Lower leg skin (tissue), 4 donors: ENCODE results near the gene MCRIP2. TPM values are rescaled to one million over a fixed set of nuclear protein-coding genes. Genes with fewer than 3 reads are reported as not detected.
"Not testable (repeated sequence)": the region's sequence is repeated elsewhere in the genome, so short reads cannot be mapped to it uniquely, and the experiment has no call there.

Experiments used
- DNase-seq, 2 donors: peaks; one replicate each; pipeline ENCODE4 v3.0.0-alpha.2; 2019; ENCODE audit warnings: low spot score in 2 of 2
- H3K4me3 ChIP-seq: fragments of 200-600 bp; sonication (generic); 2 replicates; pipeline ENCODE4 v1.5.1; 2017; ENCODE audit warnings: mild to moderate bottlenecking, low read depth; ENCODE audit not compliant: poor library complexity, severe bottlenecking
- CTCF ChIP-seq, 3 donors: fragments of 450-650 bp; IDR thresholded peaks; one replicate each; pipeline ENCODE4 v1.5.1; 2016; ENCODE audit warnings: antibody characterized with exemption in 3 of 3, mild to moderate bottlenecking in 3 of 3, moderate library complexity in 2 of 3
- POLR2A ChIP-seq, 2 donors: fragments of 450-650 bp; IDR thresholded peaks; one replicate each; pipeline ENCODE4 v1.6.1; 2016 to 2017; ENCODE audit warnings: antibody characterized with exemption in 2 of 2, mild to moderate bottlenecking in 1 of 2, moderate library complexity in 1 of 2
- WGBS, 2 donors: methylation state at CpG; one replicate each; pipeline ENCODE4 v1.1.5; 2018; 5-methylcytosine and 5-hydroxymethylcytosine counted together
- intact Hi-C: fragments of 100-400 bp; cut with DNase I; formaldehyde crosslinking; loops from one replicate; pipeline ENCODE4 v1.15.0; 2023; ENCODE audit warnings: low total_unique reads
- total RNA-seq, 4 donors: library from RNA; depleted of rRNA; stranded (reverse); fragments of >200 nt; gene quantifications; one replicate each; pipeline ENCODE4 v1.1.0, GENCODE V29; 2016

The MCRIP2 gene
- total RNA-seq, 4 donors from 2014 or later: 10.5 to 31.3 (median 23.2) TPM

GRCh38 chr16:684961-685696 is 43.5 kb downstream of the MCRIP2 start:
- DNase-seq: no peak

DNA sequence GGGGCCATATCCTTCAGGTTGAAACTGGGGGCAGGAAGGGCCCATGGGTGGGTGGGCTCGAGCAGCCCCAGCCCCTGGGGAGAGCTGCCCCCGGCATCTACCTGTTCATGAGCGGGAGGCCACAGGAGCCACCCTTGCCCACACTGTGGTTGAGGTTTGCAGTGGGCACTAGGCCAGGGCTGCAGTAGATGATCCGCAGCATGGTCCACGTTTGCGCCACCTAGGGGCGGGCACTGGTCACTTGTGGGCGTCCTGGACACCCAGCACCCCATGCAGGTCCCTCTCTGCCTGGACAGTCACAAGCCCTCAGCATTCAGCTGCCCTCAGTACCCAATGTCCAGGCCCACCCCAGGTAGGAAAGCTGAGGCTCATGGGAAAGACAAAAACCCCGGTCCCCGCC is 44.3 kb downstream of the MCRIP2 start:
- DNase-seq: no peak
- intact Hi-C loops: no loop called here
- WGBS, 2 donors: 48 to 70% methylated on average over 7 to 10 of the region's 10 CpGs

More at GRCh38 chr16:684961-685696, 43.5 kb downstream of the MCRIP2 start:
- intact Hi-C loops: no loop called here
- TF ChIP-seq CTCF (IDR thresholded peaks at IDR 0.05) (no peak), POLR2A (IDR thresholded peaks at IDR 0.05) (no peak)
- 78 to 84% methylated on average over 55 to 58 of the region's 61 CpGs for WGBS, 2 donors
- H3K4me3 ChIP-seq: no peak overlapping the region

GRCh38 chr16:686459-687260 is 45.0 kb downstream of the MCRIP2 start:
- TF ChIP-seq CTCF (IDR thresholded peaks at IDR 0.05) (no peak), POLR2A (IDR thresholded peaks at IDR 0.05) (no peak)
- intact Hi-C loops: no loop called here
- DNase-seq: no peak
- H3K4me3 ChIP-seq: no peak overlapping the region
- 86 to 89% methylated on average over 39 to 48 of the region's 51 CpGs for WGBS, 2 donors

More for the DNA sequence above, 44.3 kb downstream of the MCRIP2 start:
- no peak overlapping the region for H3K4me3 ChIP-seq
- TF ChIP-seq POLR2A (IDR thresholded peaks at IDR 0.05): no peak
- no peak for TF ChIP-seq CTCF (IDR thresholded peaks at IDR 0.05)

DNA sequence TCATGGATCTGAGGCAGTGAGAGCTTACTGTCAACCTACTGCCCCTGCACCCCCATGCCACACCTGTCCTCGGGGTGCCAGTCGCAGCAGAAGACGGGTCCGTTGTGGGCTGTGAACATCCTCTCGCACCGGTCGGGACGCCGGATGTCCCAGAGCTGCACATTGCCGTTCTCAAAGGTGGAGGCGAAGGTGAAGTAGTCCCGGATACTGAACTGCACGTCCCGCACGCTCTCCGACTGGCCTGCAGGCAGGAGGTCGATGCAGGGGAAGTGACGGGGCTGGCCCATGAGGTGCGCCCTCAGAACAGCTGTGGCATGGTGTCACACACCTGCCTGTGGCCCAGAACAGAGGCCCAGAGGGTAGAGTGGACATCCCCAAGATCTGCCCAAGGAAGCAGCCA is 45.9 kb downstream of the MCRIP2 start:
- DNase-seq: no peak
- 88 to 93% methylated on average over 19 of the region's 19 CpGs for WGBS, 2 donors
- intact Hi-C loops: no loop called here
- TF ChIP-seq POLR2A (IDR thresholded peaks at IDR 0.05): no peak
- no peak for TF ChIP-seq CTCF (IDR thresholded peaks at IDR 0.05)
- H3K4me3 ChIP-seq: no peak overlapping the region

DNA sequence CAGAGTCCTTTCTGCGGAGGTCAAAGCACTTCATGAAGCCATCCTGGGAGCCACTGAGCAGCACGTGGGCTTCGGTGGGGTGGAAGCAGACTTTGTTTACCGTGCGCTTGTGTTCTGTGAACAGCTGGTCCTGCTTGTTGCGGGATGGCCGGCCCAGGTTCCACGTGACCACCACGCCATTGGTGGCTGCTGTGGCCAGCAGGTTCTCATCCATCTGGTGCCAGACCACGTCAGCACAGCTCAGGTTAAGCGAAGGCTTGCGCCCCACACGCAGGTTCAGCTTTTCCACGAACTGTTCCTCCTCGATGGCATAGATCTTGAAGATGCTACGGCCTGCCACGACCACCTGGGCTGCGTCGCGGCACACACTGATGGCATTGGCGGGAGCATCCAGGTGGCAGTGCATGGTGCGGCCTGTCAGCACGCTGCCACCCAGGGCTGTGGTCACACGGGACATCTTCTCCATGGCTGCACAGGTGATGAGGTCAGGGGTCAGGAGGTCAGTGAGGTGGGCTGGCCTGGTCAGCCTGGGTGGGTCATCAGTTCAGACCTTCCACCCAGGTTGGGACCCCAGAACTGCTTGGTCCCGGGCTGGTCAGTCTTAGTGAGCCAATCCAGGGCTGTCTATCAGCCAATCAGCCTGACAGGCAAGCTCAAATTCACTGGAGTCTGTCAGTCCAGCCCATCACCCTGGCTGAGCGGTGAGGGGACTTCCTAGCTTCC is 47.7 kb downstream of the MCRIP2 start:
- DNase-seq: no peak
- intact Hi-C loops: no loop called here
- WGBS, 2 donors: 77 to 83% methylated on average over 24 of the region's 26 CpGs
- H3K4me3 ChIP-seq: peak overlapping the region; percentile 86
- TF ChIP-seq POLR2A (IDR thresholded peaks at IDR 0.05) (no peak), CTCF (IDR thresholded peaks at IDR 0.05) (no peak)

GRCh38 chr16:691242-691641 is 49.6 kb downstream of the MCRIP2 start:
- intact Hi-C loops, DNase-seq, H3K4me3 ChIP-seq: not testable (repeated sequence)
- 66 to 67% methylated on average over 16 of the region's 16 CpGs for WGBS, 2 donors
